HepG2 (cell line): ENCODE measurements around the gene CLIP2. TPM values are rescaled to one million over a fixed set of nuclear protein-coding genes. Genes with fewer than 3 reads are reported as not detected.

Experiments used
- IRF2 ChIP-seq: IDR thresholded peaks from 2 replicates; pipeline ENCODE4 v1.6.1; 2018; ENCODE audit warnings: missing genetic modification reagents, missing compliant biosample characterization
- MEIS2 ChIP-seq: sonication (generic); formaldehyde crosslinking; IDR thresholded peaks from 2 replicates; pipeline ENCODE4 v1.9.0; 2021; ENCODE audit warnings: mild to moderate bottlenecking, missing genetic modification reagents
- SOX6 ChIP-seq, 2 experiments: fragments of 450-650 bp in 1 of 2; sonication (generic) in 1 of 2; formaldehyde crosslinking in 1 of 2; IDR thresholded peaks; 2 replicates each; pipeline versions ENCODE4 v1.4.0 to v1.6.1; 2017 to 2020; ENCODE audit warnings: antibody characterized with exemption in 1 of 2, mild to moderate bottlenecking in 1 of 2, missing genetic modification reagents in 1 of 2
- ZNF569 ChIP-seq: sonication (generic); formaldehyde crosslinking; IDR thresholded peaks from 2 replicates; pipeline ENCODE4 v1.5.0; 2020; ENCODE audit warnings: mild to moderate bottlenecking, missing genetic modification reagents, moderate library complexity, borderline replicate concordance
- ZSCAN31 ChIP-seq: sonication (generic); formaldehyde crosslinking; IDR thresholded peaks from 2 replicates; pipeline ENCODE4 v1.5.0; 2020; ENCODE audit warnings: low read depth, mild to moderate bottlenecking, missing genetic modification reagents
- polyA plus RNA-seq, 8 experiments: library from polyadenylated mRNA; depleted of rRNA in 3 of 8; stranded (reverse) in 7 of 8; unstranded in 1 of 8; fragments of >200 nt; fragmentation: Illumina TruSeq in 4 of 8; extraction: Trizol in 4 of 8; gene quantifications; 2 replicates each; pipeline versions ENCODE4 v1.2.1 to v1.2.3, GENCODE V29; 2011 to 2016; ENCODE audit warnings: low read depth in 4 of 8, missing spikeins in 1 of 8, mixed read lengths in 1 of 8; ENCODE audit not compliant: insufficient read depth in 1 of 8
- total RNA-seq, 5 experiments: library from RNA; depleted of rRNA; stranded (reverse); fragments of >200 nt; fragmentation: Illumina TruSeq; extraction: Trizol; gene quantifications; 2 replicates each; pipeline ENCODE4 v1.2.3, GENCODE V29; 2016; ENCODE audit warnings: low read depth in 1 of 5
- TF ChIP-seq, protein P1 (sequence below): sonication (generic); formaldehyde crosslinking; IDR thresholded peaks from 2 replicates; pipeline ENCODE4 v1.4.0; 2020; ENCODE audit warnings: mild to moderate bottlenecking, missing genetic modification reagents
- TF ChIP-seq, protein P2 (sequence below): sonication (generic); formaldehyde crosslinking; IDR thresholded peaks from 2 replicates; pipeline ENCODE4 v1.9.0; 2021; ENCODE audit warnings: mild to moderate bottlenecking, missing genetic modification reagents
- TF ChIP-seq, protein P3 (sequence below): sonication (generic); formaldehyde crosslinking; IDR thresholded peaks from 2 replicates; pipeline ENCODE4 v1.5.1; 2020; ENCODE audit warnings: mild to moderate bottlenecking, missing genetic modification reagents
- TF ChIP-seq, protein P4 (sequence below): sonication (generic); formaldehyde crosslinking; IDR thresholded peaks from 2 replicates; pipeline ENCODE4 v1.4.0; 2020; ENCODE audit warnings: mild to moderate bottlenecking, missing genetic modification reagents

CLIP2 gene
- total and polyA plus RNA-seq, 2 of the 13 experiments (the other 11 are each of a cell fraction or from before 2014, with no cell fraction given), result 6.5 to 17.4 TPM

DNA sequence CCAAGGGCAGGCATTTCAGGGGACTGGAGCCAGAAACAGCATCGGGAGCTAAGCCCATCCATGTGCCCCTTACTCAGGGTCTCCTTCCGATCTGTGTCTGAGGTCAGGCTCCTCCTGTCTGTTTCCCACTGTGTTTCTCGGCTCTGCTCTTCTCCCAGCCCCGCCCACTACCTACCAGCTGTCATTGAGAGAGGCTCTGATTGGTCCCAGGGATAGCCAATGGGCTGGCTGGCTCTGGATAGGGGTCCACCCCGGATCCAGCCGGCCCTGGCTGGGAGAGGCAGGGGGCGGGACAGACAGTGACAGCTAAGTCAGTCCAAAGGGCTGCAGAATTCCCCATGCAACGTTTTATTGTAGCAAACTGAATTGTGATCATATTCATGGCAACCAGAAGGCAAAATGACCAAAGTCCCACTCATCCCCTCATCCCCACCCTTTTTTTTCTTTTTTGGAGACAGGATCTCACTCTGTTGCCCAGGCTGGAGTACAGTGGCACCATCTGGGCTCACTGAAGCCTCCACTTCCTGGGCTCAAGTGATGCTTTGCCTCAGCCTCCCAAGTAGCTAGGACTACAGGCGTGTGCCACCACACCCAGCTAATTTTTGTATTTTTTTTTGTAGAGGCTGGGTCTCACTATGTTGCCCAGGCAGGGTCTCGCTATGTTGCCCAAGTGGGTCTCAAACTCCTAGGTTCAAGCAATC, 76.3 kb downstream of the CLIP2 start (continued):
- TF ChIP-seq SOX6 (IDR thresholded peaks at IDR 0.05) (no peak), SOX6 (CRISPR knock-in tag; IDR thresholded peaks at IDR 0.05) (no peak), MEIS2 (CRISPR knock-in tag) (no peak), IRF2 (CRISPR knock-in tag) (no peak), ZSCAN31 (CRISPR knock-in tag) (no peak), ZNF569 (no peak)
- TF ChIP-seq, protein P1, sequence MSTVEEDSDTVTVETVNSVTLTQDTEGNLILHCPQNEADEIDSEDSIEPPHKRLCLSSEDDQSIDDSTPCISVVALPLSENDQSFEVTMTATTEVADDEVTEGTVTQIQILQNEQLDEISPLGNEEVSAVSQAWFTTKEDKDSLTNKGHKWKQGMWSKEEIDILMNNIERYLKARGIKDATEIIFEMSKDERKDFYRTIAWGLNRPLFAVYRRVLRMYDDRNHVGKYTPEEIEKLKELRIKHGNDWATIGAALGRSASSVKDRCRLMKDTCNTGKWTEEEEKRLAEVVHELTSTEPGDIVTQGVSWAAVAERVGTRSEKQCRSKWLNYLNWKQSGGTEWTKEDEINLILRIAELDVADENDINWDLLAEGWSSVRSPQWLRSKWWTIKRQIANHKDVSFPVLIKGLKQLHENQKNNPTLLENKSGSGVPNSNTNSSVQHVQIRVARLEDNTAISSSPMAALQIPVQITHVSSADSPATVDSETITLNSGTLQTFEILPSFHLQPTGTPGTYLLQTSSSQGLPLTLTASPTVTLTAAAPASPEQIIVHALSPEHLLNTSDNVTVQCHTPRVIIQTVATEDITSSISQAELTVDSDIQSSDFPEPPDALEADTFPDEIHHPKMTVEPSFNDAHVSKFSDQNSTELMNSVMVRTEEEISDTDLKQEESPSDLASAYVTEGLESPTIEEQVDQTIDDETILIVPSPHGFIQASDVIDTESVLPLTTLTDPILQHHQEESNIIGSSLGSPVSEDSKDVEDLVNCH (CRISPR knock-in tag), result no peak
- TF ChIP-seq, protein P2, sequence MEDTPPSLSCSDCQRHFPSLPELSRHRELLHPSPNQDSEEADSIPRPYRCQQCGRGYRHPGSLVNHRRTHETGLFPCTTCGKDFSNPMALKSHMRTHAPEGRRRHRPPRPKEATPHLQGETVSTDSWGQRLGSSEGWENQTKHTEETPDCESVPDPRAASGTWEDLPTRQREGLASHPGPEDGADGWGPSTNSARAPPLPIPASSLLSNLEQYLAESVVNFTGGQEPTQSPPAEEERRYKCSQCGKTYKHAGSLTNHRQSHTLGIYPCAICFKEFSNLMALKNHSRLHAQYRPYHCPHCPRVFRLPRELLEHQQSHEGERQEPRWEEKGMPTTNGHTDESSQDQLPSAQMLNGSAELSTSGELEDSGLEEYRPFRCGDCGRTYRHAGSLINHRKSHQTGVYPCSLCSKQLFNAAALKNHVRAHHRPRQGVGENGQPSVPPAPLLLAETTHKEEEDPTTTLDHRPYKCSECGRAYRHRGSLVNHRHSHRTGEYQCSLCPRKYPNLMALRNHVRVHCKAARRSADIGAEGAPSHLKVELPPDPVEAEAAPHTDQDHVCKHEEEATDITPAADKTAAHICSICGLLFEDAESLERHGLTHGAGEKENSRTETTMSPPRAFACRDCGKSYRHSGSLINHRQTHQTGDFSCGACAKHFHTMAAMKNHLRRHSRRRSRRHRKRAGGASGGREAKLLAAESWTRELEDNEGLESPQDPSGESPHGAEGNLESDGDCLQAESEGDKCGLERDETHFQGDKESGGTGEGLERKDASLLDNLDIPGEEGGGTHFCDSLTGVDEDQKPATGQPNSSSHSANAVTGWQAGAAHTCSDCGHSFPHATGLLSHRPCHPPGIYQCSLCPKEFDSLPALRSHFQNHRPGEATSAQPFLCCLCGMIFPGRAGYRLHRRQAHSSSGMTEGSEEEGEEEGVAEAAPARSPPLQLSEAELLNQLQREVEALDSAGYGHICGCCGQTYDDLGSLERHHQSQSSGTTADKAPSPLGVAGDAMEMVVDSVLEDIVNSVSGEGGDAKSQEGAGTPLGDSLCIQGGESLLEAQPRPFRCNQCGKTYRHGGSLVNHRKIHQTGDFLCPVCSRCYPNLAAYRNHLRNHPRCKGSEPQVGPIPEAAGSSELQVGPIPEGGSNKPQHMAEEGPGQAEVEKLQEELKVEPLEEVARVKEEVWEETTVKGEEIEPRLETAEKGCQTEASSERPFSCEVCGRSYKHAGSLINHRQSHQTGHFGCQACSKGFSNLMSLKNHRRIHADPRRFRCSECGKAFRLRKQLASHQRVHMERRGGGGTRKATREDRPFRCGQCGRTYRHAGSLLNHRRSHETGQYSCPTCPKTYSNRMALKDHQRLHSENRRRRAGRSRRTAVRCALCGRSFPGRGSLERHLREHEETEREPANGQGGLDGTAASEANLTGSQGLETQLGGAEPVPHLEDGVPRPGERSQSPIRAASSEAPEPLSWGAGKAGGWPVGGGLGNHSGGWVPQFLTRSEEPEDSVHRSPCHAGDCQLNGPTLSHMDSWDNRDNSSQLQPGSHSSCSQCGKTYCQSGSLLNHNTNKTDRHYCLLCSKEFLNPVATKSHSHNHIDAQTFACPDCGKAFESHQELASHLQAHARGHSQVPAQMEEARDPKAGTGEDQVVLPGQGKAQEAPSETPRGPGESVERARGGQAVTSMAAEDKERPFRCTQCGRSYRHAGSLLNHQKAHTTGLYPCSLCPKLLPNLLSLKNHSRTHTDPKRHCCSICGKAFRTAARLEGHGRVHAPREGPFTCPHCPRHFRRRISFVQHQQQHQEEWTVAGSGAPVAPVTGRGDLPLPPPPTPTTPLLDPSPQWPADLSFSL, result no peak
- TF ChIP-seq, protein P3, sequence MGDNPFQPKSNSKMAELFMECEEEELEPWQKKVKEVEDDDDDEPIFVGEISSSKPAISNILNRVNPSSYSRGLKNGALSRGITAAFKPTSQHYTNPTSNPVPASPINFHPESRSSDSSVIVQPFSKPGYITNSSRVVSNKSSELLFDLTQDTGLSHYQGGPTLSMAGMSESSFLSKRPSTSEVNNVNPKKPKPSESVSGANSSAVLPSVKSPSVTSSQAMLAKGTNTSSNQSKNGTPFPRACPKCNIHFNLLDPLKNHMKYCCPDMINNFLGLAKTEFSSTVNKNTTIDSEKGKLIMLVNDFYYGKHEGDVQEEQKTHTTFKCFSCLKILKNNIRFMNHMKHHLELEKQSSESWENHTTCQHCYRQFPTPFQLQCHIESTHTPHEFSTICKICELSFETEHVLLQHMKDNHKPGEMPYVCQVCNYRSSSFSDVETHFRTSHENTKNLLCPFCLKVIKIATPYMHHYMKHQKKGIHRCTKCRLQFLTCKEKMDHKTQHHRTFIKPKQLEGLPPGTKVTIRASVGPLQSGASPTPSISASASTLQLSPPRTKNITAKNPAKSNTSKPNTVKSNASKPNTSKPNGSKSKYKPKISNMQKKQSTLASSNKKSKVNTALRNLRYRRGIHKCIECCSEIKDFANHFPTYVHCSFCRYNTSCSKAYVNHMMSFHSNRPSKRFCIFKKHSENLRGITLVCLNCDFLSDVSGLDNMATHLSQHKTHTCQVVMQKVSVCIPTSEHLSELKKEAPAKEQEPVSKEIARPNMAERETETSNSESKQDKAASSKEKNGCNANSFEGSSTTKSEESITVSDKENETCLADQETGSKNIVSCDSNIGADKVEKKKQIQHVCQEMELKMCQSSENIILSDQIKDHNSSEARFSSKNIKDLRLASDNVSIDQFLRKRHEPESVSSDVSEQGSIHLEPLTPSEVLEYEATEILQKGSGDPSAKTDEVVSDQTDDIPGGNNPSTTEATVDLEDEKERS, result no peak
- TF ChIP-seq, protein P4, sequence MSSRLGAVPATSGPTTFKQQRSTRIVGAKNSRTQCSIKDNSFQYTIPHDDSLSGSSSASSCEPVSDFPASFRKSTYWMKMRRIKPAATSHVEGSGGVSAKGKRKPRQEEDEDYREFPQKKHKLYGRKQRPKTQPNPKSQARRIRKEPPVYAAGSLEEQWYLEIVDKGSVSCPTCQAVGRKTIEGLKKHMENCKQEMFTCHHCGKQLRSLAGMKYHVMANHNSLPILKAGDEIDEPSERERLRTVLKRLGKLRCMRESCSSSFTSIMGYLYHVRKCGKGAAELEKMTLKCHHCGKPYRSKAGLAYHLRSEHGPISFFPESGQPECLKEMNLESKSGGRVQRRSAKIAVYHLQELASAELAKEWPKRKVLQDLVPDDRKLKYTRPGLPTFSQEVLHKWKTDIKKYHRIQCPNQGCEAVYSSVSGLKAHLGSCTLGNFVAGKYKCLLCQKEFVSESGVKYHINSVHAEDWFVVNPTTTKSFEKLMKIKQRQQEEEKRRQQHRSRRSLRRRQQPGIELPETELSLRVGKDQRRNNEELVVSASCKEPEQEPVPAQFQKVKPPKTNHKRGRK (CRISPR knock-in tag), result no peak
